GM23338 (cell line): ENCODE measurements around the gene NLRC5. TPM values are rescaled to one million over a fixed set of nuclear protein-coding genes. Genes with fewer than 3 reads are reported as not detected.

ENCODE experiments used
- ETS1 ChIP-seq: IDR thresholded peaks from 2 replicates; pipeline ENCODE4 v1.6.1; 2016; ENCODE audit warnings: antibody characterized with exemption
- REST ChIP-seq: IDR thresholded peaks from one replicate; pipeline ENCODE4 v1.6.1; 2018; ENCODE audit warnings: antibody characterized with exemption; ENCODE audit not compliant: unreplicated experiment
- ZNF462 ChIP-seq: fragments of 250-450 bp; sonication (Bioruptor Pico); IDR thresholded peaks from 2 replicates; pipeline ENCODE4 v1.5.0; 2020; ENCODE audit warnings: mild to moderate bottlenecking, moderate library complexity
- polyA plus RNA-seq: library from polyadenylated mRNA; unstranded; fragments of >200 nt; fragmentation: Nextera tagmentation; extraction: Ambion mirVana; gene quantifications from 2 replicates; pipeline ENCODE4 v1.2.1, GENCODE V29; 2016
- total RNA-seq: library from RNA; depleted of rRNA; stranded (reverse); fragments of >200 nt; shearing (Covaris generic); gene quantifications from 2 replicates; pipeline ENCODE4 v1.2.3, GENCODE V29; 2014

NLRC5 gene
- total and polyA plus RNA-seq, 2 experiments from 2014 or later, result 2.3 to 3.9 TPM

GRCh38 chr16:57123216-57123973, 134.0 kb downstream of the NLRC5 start (continued):
- TF ChIP-seq ZNF462 (CRISPR knock-in tag) (no peak), REST (no peak), ETS1 (no peak)
